Stomach (tissue), 4 donors: ENCODE data around the gene RNF220.

Experiments used
- EP300 ChIP-seq: sonication (generic); formaldehyde crosslinking; IDR thresholded peaks from one replicate; pipeline ENCODE4 v1.6.1; 2017; ENCODE audit warnings: antibody characterized with exemption
- POLR2A ChIP-seq, 4 donors: fragments of 450-650 bp; IDR thresholded peaks; one replicate each; pipeline ENCODE4 v1.6.1; 2016; ENCODE audit warnings: antibody characterized with exemption in 4 of 4, control low read depth in 2 of 4, mild to moderate bottlenecking in 1 of 4, moderate library complexity in 1 of 4
- POLR2AphosphoS5 ChIP-seq, 3 donors: sonication (generic); formaldehyde crosslinking; IDR thresholded peaks; one replicate each; pipeline ENCODE4 v1.6.1; 2016; ENCODE audit warnings: antibody characterized with exemption in 3 of 3
- TF ChIP-seq, protein P1 (sequence below), 7 experiments: fragments of 450-650 bp in 4 of 7; fragments of 200-600 bp in 3 of 7; sonication (generic) in 3 of 7; IDR thresholded peaks; one replicate each; pipeline ENCODE4 v1.5.1; 2016 to 2019; ENCODE audit warnings: antibody characterized with exemption in 7 of 7, control low read depth in 2 of 7, mild to moderate bottlenecking in 1 of 7

DNA sequence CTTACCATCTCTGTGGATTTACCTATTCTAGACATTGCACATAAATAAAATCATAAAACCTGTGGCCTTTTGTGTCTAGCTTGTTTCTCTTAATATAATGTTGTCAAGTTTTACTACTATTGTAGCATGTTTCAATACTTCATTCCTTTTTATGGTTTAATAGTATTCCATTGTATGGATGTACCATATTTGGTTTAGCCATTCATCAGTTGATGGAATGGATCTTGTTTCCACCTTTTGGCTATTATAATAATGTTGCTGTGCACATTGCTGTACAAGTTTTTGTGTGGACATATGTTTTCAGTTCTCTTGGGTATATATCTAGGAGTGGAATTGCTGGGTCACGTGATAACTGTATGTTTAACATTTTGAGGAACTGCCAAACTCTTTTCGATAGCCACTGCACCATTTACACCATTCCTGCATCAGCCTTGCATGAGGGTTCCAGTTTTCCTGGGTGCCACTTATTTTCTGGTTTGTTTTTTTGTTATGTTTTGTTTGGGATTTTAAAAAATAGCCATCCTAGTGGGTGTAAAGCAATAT lies 66.9 kb downstream of the RNF220 start:
- TF ChIP-seq POLR2A (IDR thresholded peaks at IDR 0.05): no peak
- no peak for TF ChIP-seq POLR2AphosphoS5 (IDR thresholded peaks at IDR 0.05)
- TF ChIP-seq, protein P1, sequence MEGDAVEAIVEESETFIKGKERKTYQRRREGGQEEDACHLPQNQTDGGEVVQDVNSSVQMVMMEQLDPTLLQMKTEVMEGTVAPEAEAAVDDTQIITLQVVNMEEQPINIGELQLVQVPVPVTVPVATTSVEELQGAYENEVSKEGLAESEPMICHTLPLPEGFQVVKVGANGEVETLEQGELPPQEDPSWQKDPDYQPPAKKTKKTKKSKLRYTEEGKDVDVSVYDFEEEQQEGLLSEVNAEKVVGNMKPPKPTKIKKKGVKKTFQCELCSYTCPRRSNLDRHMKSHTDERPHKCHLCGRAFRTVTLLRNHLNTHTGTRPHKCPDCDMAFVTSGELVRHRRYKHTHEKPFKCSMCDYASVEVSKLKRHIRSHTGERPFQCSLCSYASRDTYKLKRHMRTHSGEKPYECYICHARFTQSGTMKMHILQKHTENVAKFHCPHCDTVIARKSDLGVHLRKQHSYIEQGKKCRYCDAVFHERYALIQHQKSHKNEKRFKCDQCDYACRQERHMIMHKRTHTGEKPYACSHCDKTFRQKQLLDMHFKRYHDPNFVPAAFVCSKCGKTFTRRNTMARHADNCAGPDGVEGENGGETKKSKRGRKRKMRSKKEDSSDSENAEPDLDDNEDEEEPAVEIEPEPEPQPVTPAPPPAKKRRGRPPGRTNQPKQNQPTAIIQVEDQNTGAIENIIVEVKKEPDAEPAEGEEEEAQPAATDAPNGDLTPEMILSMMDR (IDR thresholded peaks at IDR 0.05): no peak
- TF ChIP-seq EP300: no peak
